ENCODE results near the gene DIP2A.
"Not testable (repeated sequence)": the region's sequence is repeated elsewhere in the genome, so short reads cannot be mapped to it uniquely, and the experiment has no call there.

The DIP2A gene

DNA sequence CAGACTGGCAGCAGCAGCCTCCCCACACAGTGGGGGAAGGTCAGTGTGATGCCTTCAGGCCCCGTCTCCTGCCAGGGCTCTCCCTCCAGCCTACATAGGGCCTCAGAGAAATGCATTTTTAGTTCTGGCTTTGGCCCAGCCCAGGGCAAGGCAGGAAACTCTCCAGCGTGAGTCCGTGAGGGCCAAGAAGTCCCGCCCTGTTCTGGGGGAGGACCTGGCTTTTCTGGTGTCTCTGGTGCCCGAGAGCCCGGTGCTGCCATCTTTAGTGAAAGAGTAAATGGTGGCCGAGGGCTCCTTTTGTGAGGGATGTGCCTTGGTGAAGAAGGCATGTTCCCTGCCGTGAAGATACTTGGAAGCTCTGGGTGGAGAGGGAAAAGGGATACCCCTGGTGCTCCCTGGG is 14.8 kb upstream of the DIP2A start:
- peaks cover 6% of the 10 kb centered on the region; the same call in 1 of the 2 replicates for H3F3A ChIP-seq (ENCODE audit: control insufficient read depth, insufficient read depth)
- no peak overlapping the region for H3K4me3 ChIP-seq (ENCODE audit: low read length)
- no peaks in the 10 kb centered on the region; the same call in 1 of the 2 replicates for H4K20me1 ChIP-seq (ENCODE audit: control insufficient read depth, insufficient read depth, low read depth, low read length)
- H3K27ac ChIP-seq (ENCODE audit: low read depth, low read length), result no peak overlapping the region
- no peaks in the 10 kb centered on the region for H3K9me3 ChIP-seq (ENCODE audit: control insufficient read depth, insufficient read depth, low read length)
- TF ChIP-seq EZH2phosphoT487 (IDR thresholded peaks at IDR 0.05; ENCODE audit: borderline replicate concordance, low read length), result no peak
- TF ChIP-seq CTCF (IDR thresholded peaks at IDR 0.05; ENCODE audit: low read depth, low read length, poor library complexity, severe bottlenecking), result no peak
- no peak overlapping the region for H3K4me2 ChIP-seq (ENCODE audit: low read length)
- H3K79me2 ChIP-seq (ENCODE audit: control insufficient read depth, low read length), result peaks cover 21% of the 10 kb centered on the region
- H3K36me3 ChIP-seq (ENCODE audit: control insufficient read depth, low read length), result peaks cover 71% of the 10 kb centered on the region
- H3K4me1 ChIP-seq (ENCODE audit: control insufficient read depth, low read length), result no peaks in the 10 kb centered on the region
- no peaks in the 10 kb centered on the region for H3K27me3 ChIP-seq (ENCODE audit: control insufficient read depth, low read length)
- no peaks in the 10 kb centered on the region for H3K9me2 ChIP-seq (replicated peaks; ENCODE audit: control insufficient read depth, low read length)

GRCh38 chr21:46448108-46448507 is 10.6 kb upstream of the DIP2A start:
- H3K36me3 ChIP-seq (ENCODE audit: control insufficient read depth, low read length), result peaks cover 63% of the 10 kb centered on the region

GRCh38 chr21:46448855-46449254 is 9.8 kb upstream of the DIP2A start:
- H3K27ac ChIP-seq (ENCODE audit: low read depth, low read length); H4K20me1 ChIP-seq (ENCODE audit: control insufficient read depth, insufficient read depth, low read depth, low read length); H3K4me3 ChIP-seq (ENCODE audit: low read length); H3K4me1 ChIP-seq (ENCODE audit: control insufficient read depth, low read length); H3K27me3 ChIP-seq (ENCODE audit: control insufficient read depth, low read length); H3K4me2 ChIP-seq (ENCODE audit: low read length); H3K9me2 ChIP-seq (replicated peaks; ENCODE audit: control insufficient read depth, low read length); H3K9me3 ChIP-seq (ENCODE audit: control insufficient read depth, insufficient read depth, low read length); H3F3A ChIP-seq (ENCODE audit: control insufficient read depth, insufficient read depth): not testable (repeated sequence)
- peaks cover 68% of the 10 kb centered on the region for H3K79me2 ChIP-seq (ENCODE audit: control insufficient read depth, low read length)
- peaks cover 60% of the 10 kb centered on the region for H3K36me3 ChIP-seq (ENCODE audit: control insufficient read depth, low read length)

More at GRCh38 chr21:46448108-46448507, 10.6 kb upstream of the DIP2A start:
- Histone ChIP-seq H3K4me1 (ENCODE audit: control insufficient read depth, low read length) (no peaks in the 10 kb centered on the region), H3K4me3 (ENCODE audit: low read length) (no peak overlapping the region), H3K9me3 (ENCODE audit: control insufficient read depth, insufficient read depth, low read length) (peaks cover 2% of the 10 kb centered on the region; the same call in 1 of the 2 replicates), H3K79me2 (ENCODE audit: control insufficient read depth, low read length) (peaks cover 61% of the 10 kb centered on the region), H4K20me1 (ENCODE audit: control insufficient read depth, insufficient read depth, low read depth, low read length) (no peaks in the 10 kb centered on the region), H3K4me2 (ENCODE audit: low read length) (no peak overlapping the region), H3K27ac (ENCODE audit: low read depth, low read length) (no peak overlapping the region), H3K27me3 (ENCODE audit: control insufficient read depth, low read length) (no peaks in the 10 kb centered on the region), H3K9me2 (replicated peaks; ENCODE audit: control insufficient read depth, low read length) (no peaks in the 10 kb centered on the region), H3F3A (ENCODE audit: control insufficient read depth, insufficient read depth) (peaks cover 6% of the 10 kb centered on the region; the same call in 1 of the 2 replicates)
- TF ChIP-seq EZH2phosphoT487 (IDR thresholded peaks at IDR 0.05; ENCODE audit: borderline replicate concordance, low read length), result no peak
- TF ChIP-seq CTCF (IDR thresholded peaks at IDR 0.05; ENCODE audit: low read depth, low read length, poor library complexity, severe bottlenecking), result no peak

GRCh38 chr21:46452710-46453109 is 6.0 kb upstream of the DIP2A start:
- Histone ChIP-seq H3K4me3 (ENCODE audit: low read length) (no peak overlapping the region), H3K27ac (ENCODE audit: low read depth, low read length) (no peak overlapping the region), H3K4me1 (ENCODE audit: control insufficient read depth, low read length) (peaks cover 17% of the 10 kb centered on the region), H3K9me2 (replicated peaks; ENCODE audit: control insufficient read depth, low read length) (no peaks in the 10 kb centered on the region), H3K27me3 (ENCODE audit: control insufficient read depth, low read length) (no peaks in the 10 kb centered on the region), H3K9me3 (ENCODE audit: control insufficient read depth, insufficient read depth, low read length) (peaks cover 2% of the 10 kb centered on the region; the same call in 1 of the 2 replicates), H3K4me2 (ENCODE audit: low read length) (no peak overlapping the region), H3K36me3 (ENCODE audit: control insufficient read depth, low read length) (peaks cover 80% of the 10 kb centered on the region), H3K79me2 (ENCODE audit: control insufficient read depth, low read length) (peaks cover 98% of the 10 kb centered on the region), H3F3A (ENCODE audit: control insufficient read depth, insufficient read depth) (no peaks in the 10 kb centered on the region), H4K20me1 (ENCODE audit: control insufficient read depth, insufficient read depth, low read depth, low read length) (no peaks in the 10 kb centered on the region)
- TF ChIP-seq EZH2phosphoT487 (IDR thresholded peaks at IDR 0.05; ENCODE audit: borderline replicate concordance, low read length) (no peak), CTCF (IDR thresholded peaks at IDR 0.05; ENCODE audit: low read depth, low read length, poor library complexity, severe bottlenecking) (no peak)
